HG02981 (cell line): Measurements from ENCODE around the gene COX20.

Experiments used
- ATAC-seq: cut with Tn5 transposase; IDR thresholded peaks from one replicate; pipeline ENCODE4 v1.9.1; 2021; ENCODE audit warnings: mild to moderate bottlenecking, moderate library complexity; ENCODE audit not compliant: unreplicated experiment

Gene COX20

GRCh38 chr1:244869950-244870349, 34.5 kb downstream of the COX20 start:
- no peak for ATAC-seq

- no peak for ATAC-seq
Observed at GRCh38 chr1:244874974-244875579, 39.6 kb downstream of the COX20 start.

- ATAC-seq, result no peak
Observed at GRCh38 chr1:244876228-244876910, 40.9 kb downstream of the COX20 start.

DNA sequence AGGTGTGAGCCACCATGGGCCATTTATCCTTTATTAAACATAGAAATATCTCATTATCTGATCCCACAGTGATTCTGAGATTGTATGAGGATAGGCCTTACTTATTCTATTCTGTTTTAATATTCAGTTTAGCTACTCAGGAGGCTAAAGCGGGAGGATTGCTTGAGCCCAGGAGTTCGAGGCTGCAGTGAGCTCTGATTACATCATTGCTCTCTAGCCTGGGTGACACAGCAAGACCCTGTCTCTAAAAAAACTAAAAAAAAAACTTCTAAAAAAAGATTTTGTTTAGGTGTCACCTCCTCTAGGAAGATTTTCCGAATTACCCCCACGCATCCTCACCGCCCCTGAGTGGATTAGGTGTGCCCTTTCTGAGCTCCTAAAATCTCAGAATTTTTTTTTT, 43.2 kb downstream of the COX20 start:
- no peak for ATAC-seq

- no peak for ATAC-seq
Observed at GRCh38 chr1:244881552-244882280, 46.3 kb downstream of the COX20 start.

- no peak for ATAC-seq
Observed at GRCh38 chr1:244887281-244887680, 51.8 kb downstream of the COX20 start.

DNA sequence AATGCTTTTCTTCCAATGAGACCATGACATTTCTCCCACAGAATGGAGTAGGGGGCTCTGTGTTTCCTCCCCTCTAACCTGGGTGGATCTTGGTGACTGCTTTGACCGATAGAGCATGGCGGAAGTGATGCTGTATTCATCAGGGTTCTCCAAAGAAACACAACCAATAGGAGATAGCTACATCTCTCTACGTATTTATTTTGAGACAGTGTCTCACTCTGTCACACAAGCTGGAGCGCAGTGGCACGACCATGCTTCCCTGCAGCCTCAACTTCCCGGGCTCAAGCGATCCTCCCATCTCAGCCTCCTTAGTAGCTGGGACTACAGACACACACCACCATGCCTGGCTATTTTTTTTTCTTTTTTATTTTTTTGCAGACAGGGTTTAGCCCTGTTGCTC, 58.4 kb downstream of the COX20 start:
- no peak for ATAC-seq
